A673 (cell line): ENCODE data around the gene NSUN2. TPM values are rescaled to one million over a fixed set of nuclear protein-coding genes. Genes with fewer than 3 reads are reported as not detected.

Experiments used
- Bru-seq: library from RNA; stranded (reverse); fragments of 400-500 nt; gene quantifications from one replicate; lab custom pipeline; 2021; lab: Mats Ljungman, UMichigan
- BruChase-seq, 2 experiments: library from RNA; stranded (reverse); fragments of 400-500 nt; gene quantifications; one replicate each; lab custom pipeline; 2021; lab: Mats Ljungman, UMichigan
- BruUV-seq: library from RNA; stranded (reverse); fragments of 400-500 nt; replicated peaks from 2 replicates; lab custom pipeline; 2021; lab: Mats Ljungman, UMichigan
- CTCF ChIA-PET: fragments of 300-600 bp; sonication (Branson Sonifier 250); formaldehyde crosslinking; loops from one replicate; lab custom pipeline; 2022; ENCODE audit warnings: antibody characterized with exemption; lab: Charles Lee
- POLR2A ChIA-PET: fragments of 300-600 bp; sonication (Branson Sonifier 250); formaldehyde crosslinking; loops from one replicate; lab custom pipeline; 2022; ENCODE audit warnings: antibody characterized with exemption; ENCODE audit not compliant: low non-redundant PET; lab: Charles Lee
- DNase-seq: peaks from one replicate; pipeline ENCODE4 v3.0.0-alpha.2; 2015; ENCODE audit warnings: low spot score
- H3K27ac ChIP-seq: fragments of 200-600 bp; sonication (generic); 2 replicates; pipeline ENCODE4 v1.5.1; 2016; ENCODE audit warnings: mixed run types, low read depth, mild to moderate bottlenecking, mixed read lengths, antibody characterized with exemption, low read length; ENCODE audit not compliant: poor library complexity, severe bottlenecking
- H3K27me3 ChIP-seq: fragments of 200-600 bp; sonication (generic); replicated peaks from 2 replicates; pipeline ENCODE4 v1.6.1; 2017; ENCODE audit warnings: mixed run types, low read depth, mild to moderate bottlenecking, mixed read lengths, antibody characterized with exemption, low read length; ENCODE audit not compliant: insufficient read depth, poor library complexity
- H3K36me3 ChIP-seq: fragments of 200-600 bp; sonication (generic); 2 replicates; pipeline ENCODE4 v1.6.1; 2016; ENCODE audit warnings: mixed run types, mild to moderate bottlenecking, mixed read lengths, antibody characterized with exemption, low read length; ENCODE audit not compliant: insufficient read depth, poor library complexity, severe bottlenecking
- H3K4me1 ChIP-seq: fragments of 200-600 bp; sonication (generic); 2 replicates; pipeline ENCODE4 v1.6.1; 2017; ENCODE audit warnings: mixed run types, mild to moderate bottlenecking, mixed read lengths, antibody characterized with exemption, low read length; ENCODE audit not compliant: insufficient read depth, poor library complexity, severe bottlenecking
- H3K4me3 ChIP-seq: fragments of 200-600 bp; sonication (generic); 2 replicates; pipeline ENCODE4 v1.5.1; 2016; ENCODE audit warnings: low read depth, mixed run types, mild to moderate bottlenecking, mixed read lengths, low read length; ENCODE audit not compliant: poor library complexity, severe bottlenecking
- H3K9me3 ChIP-seq: fragments of 200-600 bp; sonication (generic); 2 replicates; pipeline ENCODE4 v1.6.1; 2016; ENCODE audit warnings: mixed run types, low read depth, mild to moderate bottlenecking, mixed read lengths, antibody characterized with exemption, low read length; ENCODE audit not compliant: poor library complexity, severe bottlenecking
- CTCF ChIP-seq: fragments of 300-800, 200-600 bp; sonication (generic); conservative IDR thresholded peaks from 2 replicates; pipeline ENCODE4 v1.5.1; 2017; ENCODE audit warnings: low read depth, mild to moderate bottlenecking, antibody characterized with exemption, low read length, moderate library complexity, mixed read lengths
- EZH2 ChIP-seq: fragments of 200-600 bp; sonication (generic); IDR thresholded peaks from 2 replicates; pipeline ENCODE4 v1.6.1; 2017; ENCODE audit warnings: borderline replicate concordance, low read depth, mild to moderate bottlenecking, mixed read lengths, antibody characterized with exemption, low read length; ENCODE audit not compliant: poor library complexity, severe bottlenecking
- intact Hi-C: fragments of 100-400 bp; cut with micrococcal nuclease; formaldehyde crosslinking; loops from one replicate; pipeline ENCODE4 v1.10.0; 2022; ENCODE audit not compliant: unreplicated experiment
- long read RNA-seq: library from polyadenylated mRNA; stranded (forward); transcript quantifications from one replicate; pipeline ENCODE4 v2.0.0, GENCODE V29; 2022
- total RNA-seq: library from RNA; stranded (reverse); gene quantifications from 2 replicates; pipeline ENCODE4 v1.2.3, GENCODE V29; 2021

Gene NSUN2
- 102 and 111 TPM in 2 replicates for total RNA-seq
- Bru-seq, nascent RNA: percentile 95 among the genes with signal in this experiment
- percentile 95 among the genes with signal in this experiment for BruChase-seq, experiment 1, labeled RNA remaining after a 2-hour chase
- percentile 93 among the genes with signal in this experiment for BruChase-seq, experiment 2, labeled RNA remaining after a 6-hour chase
- long read RNA-seq, transcript NSUN2-206 (18 exons, 2,619 nt): minor isoform, 10 of 249 reads
- long read RNA-seq, transcript NSUN2-201 (19 exons, 3,303 nt): major isoform, 169 of 249 reads
- long read RNA-seq, partial matches to known transcripts: 19 of 249 reads
- long read RNA-seq, other reads (novel, unspliced or antisense): 49 of 249 reads

GRCh38 chr5:6632888-6633468, at the start of gene NSUN2, which contains the start of gene SRD5A1:
TSS of gene NSUN2 (minus strand) at chr5:6633044. CDS start at chr5:6632979, 65 bp downstream.
TSS of gene SRD5A1 (plus strand) at chr5:6633440. CDS start at chr5:6633577, 137 bp downstream.
- POLR2A ChIA-PET: interaction anchor here (0.6 to 1.0 kb wide), 3 partner anchors 10 to 865 kb away, joined by 3 to 6 read pairs (median 3); no protein-coding TSS in a partner anchor
- CTCF ChIA-PET: interaction anchor here (0.6 to 0.7 kb wide), 2 partner anchors 272 to 1048 kb away, joined by 3 read pairs; no protein-coding TSS in a partner anchor
- Histone ChIP-seq H3K27ac (peak within 1 kb of the TSS; percentile 100), H3K9me3 (no peaks in the 10 kb centered on the region), H3K36me3 (peaks cover 28% of the 10 kb centered on the region), H3K4me1 (peaks cover 7% of the 10 kb centered on the region), H3K4me3 (peak within 1 kb of the TSS; percentile 99), H3K27me3 (no peaks in the 10 kb centered on the region)
- intact Hi-C loops: loop anchor here (1.0 kb wide), 2 partner anchors 79 to 112 kb away; no protein-coding TSS in a partner anchor
- BruUV-seq: no TSS peak
- no peak for TF ChIP-seq CTCF
- no peak for TF ChIP-seq EZH2
- peak; percentile 93 for DNase-seq

GRCh38 chr5:6682239-6682638, 49.4 kb upstream of the NSUN2 start:
- ChIA-PET CTCF (no interaction called here), POLR2A (no interaction called here)
- Histone ChIP-seq H3K27me3 (peaks cover 12% of the 10 kb centered on the region), H3K4me1 (no peaks in the 10 kb centered on the region), H3K4me3 (no peak overlapping the region), H3K36me3 (no peaks in the 10 kb centered on the region), H3K27ac (no peak overlapping the region), H3K9me3 (no peaks in the 10 kb centered on the region)
- intact Hi-C loops: no loop called here
- no peak for DNase-seq
- no TSS peak for BruUV-seq
- TF ChIP-seq CTCF: no peak
- TF ChIP-seq EZH2: no peak

- Histone ChIP-seq H3K4me3 (no peak overlapping the region), H3K27ac (no peak overlapping the region), H3K4me1 (no peaks in the 10 kb centered on the region), H3K27me3 (peaks cover 7% of the 10 kb centered on the region), H3K9me3 (no peaks in the 10 kb centered on the region), H3K36me3 (no peaks in the 10 kb centered on the region)
- intact Hi-C loops: no loop called here
- no TSS peak for BruUV-seq
- DNase-seq: no peak
- ChIA-PET CTCF (no interaction called here), POLR2A (no interaction called here)
- TF ChIP-seq CTCF (no peak), EZH2 (no peak)
Measured at GRCh38 chr5:6681682-6682081, 48.8 kb upstream of the NSUN2 start.
